GM08714 (cell line): ENCODE data around the gene CCDC85C.

Source experiments
- H3K4me3 ChIP-seq: fragments of 200-500 bp; sonication (Bioruptor generic); 2 replicates; pipeline ENCODE4 v1.5.1; 2014; ENCODE audit warnings: mild to moderate bottlenecking, low read length, inconsistent platforms
- ZNF274 ChIP-seq: IDR thresholded peaks from 2 replicates; pipeline ENCODE4 v1.6.1; 2012; ENCODE audit warnings: mild to moderate bottlenecking, low read depth, low read length

CCDC85C gene

DNA sequence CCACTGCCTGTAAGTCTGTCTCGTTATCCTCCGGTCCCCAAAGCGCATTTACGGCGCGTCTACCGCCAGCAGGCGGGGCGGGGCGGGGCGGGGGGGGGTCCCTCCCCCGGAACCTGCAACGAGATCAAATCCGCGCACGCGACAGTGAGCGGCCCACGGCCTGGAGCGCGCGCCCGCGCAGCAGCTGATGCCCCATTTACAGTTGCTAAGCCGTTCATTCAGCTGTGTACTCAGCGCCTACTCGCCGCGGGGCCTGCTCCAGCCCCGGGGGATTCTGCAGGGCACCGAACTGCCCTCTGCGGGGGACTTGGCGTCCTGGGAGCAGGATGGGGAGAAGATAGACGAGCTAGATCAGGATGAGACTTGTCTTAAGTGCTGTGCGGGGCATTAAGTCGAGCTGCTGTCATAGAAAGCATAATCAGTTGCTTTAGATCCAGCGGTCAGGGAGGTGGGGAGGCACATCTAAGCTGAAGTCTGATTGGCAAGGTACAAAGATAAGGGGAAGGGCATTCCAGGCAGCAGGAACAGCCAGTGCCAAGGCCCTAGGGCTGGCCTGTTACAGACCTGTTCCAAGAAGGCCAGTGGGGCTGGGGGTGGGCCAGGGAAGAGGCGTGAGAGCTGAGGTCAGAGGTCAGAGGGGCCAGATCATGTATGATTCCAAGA is 1.4 kb upstream of the CCDC85C start:
- no peak for TF ChIP-seq ZNF274
- peak overlapping the region; percentile 71 for H3K4me3 ChIP-seq

DNA sequence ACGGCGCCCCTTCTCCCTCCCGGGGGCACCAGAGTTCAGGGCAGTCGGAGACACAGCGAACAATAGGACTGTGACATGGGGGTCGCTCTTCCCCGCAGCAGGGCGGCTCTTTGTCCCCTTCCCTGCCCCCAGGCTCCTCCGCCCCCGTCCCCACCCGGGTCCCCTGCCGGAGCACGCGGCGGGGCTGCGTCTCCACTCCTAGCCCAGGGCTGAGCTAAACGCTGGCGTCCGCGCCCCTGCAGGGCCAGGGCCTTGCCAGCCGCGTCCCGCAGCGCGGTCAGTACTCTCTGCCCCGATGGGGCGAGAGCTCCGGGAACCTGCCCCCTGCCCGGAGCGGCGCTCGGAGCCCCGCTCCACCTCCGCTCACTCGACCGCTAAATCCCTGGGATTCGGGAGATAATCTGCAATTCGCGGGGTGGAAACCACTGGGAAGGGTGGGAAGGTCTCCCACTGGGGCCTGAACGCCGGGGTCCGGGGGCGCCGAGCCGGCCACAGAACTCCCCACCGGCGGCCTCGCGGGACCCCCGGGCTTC is 825 bp upstream of the CCDC85C start:
- peak overlapping the region; percentile 71 for H3K4me3 ChIP-seq
- TF ChIP-seq ZNF274, result no peak

GRCh38 chr14:99604278-99604765 is 315 bp upstream of the CCDC85C start:
- TF ChIP-seq ZNF274, result no peak
- peak overlapping the region; percentile 71 for H3K4me3 ChIP-seq

DNA sequence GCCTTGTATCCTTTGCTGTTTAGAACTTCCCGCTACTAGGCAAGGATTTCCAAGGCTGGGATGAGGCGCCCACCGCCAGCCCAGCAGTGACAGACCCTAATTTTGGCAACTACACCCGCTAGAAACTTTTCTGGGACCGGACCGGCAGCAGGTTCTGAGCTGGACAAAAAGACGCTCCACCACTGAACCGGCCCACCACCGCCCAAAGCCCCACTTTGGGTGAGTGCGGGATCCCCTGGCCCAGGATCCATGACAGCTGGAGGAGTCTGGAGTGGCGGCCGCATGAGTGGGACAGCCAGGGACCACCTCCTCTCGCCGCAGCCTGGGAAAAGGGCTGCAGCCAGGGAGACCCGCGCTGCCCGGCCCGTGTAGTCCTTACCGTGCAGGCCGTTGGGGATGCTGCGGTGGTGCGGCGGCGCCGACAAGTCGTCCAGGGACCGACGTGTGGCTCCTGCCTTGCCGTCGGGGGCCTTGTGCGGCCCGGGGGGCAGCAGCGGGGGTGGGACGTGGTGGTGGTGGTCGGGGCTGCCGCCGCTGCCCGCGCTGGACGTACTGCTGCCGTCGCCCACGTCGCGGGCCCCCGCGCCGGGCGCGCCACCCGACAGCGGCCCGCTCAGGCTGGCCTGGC is 1.1 kb downstream of the CCDC85C start:
- TF ChIP-seq ZNF274, result no peak
- no peak overlapping the region for H3K4me3 ChIP-seq

DNA sequence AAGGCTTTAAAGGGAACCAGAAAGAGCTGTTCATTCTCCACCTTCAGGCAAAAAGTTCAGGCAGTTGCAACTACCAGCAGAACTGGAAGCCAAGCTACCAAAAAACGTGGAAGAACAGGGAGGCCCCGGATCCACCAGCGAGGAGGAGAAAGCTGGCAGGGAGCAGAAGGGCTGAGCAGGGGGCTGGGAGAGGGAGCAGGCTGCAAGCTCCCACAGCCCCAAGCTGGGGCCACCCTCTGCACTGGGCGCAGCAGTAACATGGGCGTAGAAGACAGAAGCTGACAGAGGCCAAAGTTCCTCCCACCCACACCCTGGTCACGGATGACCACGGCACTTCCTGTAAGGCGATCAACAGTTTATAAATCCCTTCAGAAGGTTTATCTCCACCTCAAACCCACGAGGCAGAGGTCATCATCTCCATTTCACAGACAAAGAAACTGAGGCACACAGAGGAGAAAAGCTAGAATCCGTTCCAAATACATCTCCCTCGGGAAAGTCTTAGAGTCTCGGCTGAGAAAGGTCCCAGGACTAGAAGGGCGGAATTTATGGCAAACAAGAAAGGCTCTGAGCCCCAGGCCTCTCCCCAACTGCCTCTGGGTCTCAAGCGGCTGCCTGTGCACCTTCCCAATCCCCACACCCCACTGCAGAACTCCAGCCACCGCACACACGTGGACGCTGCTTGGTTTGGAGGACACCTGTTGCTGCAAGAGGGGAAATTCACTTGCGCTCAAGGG is 1.8 kb downstream of the CCDC85C start:
- TF ChIP-seq ZNF274, result no peak
- H3K4me3 ChIP-seq, result no peak overlapping the region

DNA sequence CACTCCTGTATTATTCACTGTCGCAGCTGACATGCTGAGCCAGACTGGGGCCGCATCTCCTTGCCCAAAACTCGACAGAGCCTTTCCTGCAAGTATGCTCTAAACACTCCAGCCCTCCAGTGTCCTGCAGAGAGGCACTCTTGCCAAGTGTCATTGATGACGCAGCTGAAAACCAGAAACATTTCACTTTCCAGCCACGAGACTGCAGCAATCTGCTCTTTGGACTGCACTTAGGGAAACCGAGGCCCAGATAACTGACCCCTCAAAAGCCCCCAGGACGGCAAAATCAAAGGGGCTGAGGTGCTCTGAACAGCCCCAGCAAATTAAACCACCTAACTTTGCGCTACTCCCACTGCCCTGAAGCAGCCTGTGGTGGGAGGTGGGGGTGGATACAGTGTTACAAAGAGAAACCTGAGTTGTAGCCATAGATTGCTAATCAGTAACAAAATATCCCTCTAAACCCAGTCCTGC is 2.6 kb downstream of the CCDC85C start:
- H3K4me3 ChIP-seq, result no peak overlapping the region
- no peak for TF ChIP-seq ZNF274

DNA sequence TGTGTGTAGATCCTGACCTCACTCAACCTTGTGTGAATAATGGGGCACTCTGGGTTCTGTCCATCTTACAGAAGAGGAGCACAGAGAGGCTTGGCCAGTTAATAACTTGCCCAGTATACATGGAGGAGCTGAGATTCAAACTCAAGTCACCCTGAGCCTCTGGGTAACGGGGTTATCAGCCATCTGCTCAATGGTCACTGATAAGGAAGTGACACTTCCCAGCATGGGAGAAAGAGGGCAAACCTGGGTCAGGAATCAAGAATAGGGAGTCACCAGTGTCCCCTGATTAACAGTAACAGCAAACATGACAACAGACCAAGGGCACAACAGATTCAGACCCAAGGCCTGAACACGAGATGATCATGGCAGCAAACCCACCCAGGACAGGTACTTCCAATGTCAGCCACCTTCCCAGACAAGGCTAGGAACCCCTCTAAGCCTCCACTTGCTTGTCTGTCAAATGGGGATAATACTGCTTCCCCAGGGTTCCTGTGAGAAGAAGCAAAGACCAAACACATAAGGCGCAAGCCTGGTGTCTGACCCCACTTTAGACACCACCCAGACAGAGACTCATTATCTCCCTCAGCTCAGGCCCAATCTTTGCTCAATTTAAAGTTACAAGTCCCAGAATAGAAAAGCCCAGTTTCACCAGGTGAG is 3.6 kb downstream of the CCDC85C start:
- no peak for TF ChIP-seq ZNF274
- no peak overlapping the region for H3K4me3 ChIP-seq

DNA sequence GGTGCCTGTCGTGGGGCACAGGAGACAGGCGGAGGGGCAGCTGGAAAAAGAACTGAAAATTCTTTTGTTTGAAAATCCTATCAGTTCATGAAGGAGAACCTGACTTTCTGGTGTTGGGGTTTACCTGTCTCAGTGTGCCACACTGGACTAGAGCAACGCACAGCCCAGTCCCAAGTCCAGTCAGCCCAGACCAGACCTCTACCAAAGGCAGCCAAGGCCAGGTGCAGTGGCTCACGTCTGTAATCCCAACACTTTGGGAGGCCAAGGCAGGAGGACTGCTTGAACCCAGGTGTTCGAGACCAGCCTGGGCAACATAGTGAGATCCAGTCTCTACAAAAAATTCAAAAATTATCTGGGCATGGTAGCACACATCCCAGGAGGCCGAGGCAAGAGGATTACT is 4.6 kb downstream of the CCDC85C start:
- no peak overlapping the region for H3K4me3 ChIP-seq
- TF ChIP-seq ZNF274, result no peak

DNA sequence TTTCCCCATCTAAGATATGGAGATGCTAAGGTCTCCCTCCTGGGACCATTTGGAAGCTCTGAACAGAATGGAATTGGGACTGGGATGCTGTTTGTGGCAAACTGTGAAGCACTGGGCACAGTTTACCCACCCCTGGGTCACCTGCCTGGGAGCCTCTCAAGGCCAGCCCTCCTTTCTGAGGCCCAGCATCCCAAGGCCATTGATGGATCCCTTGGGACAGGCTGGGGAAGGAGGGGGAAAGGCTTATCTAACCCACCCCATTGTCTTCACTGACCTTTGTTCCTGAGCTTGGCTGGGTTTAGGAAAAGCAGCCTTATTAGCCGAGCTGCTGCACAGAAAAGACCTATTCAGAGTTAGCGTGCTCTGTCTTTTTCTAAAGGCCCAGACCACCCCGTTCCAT is 5.2 kb downstream of the CCDC85C start:
- no peak for TF ChIP-seq ZNF274
- no peak overlapping the region for H3K4me3 ChIP-seq

- no peak overlapping the region for H3K4me3 ChIP-seq
- TF ChIP-seq ZNF274, result no peak
Observed at GRCh38 chr14:99597911-99598600, 6.0 kb downstream of the CCDC85C start.

- no peak overlapping the region for H3K4me3 ChIP-seq
- no peak for TF ChIP-seq ZNF274
Observed at GRCh38 chr14:99596772-99597171, 7.2 kb downstream of the CCDC85C start.

DNA sequence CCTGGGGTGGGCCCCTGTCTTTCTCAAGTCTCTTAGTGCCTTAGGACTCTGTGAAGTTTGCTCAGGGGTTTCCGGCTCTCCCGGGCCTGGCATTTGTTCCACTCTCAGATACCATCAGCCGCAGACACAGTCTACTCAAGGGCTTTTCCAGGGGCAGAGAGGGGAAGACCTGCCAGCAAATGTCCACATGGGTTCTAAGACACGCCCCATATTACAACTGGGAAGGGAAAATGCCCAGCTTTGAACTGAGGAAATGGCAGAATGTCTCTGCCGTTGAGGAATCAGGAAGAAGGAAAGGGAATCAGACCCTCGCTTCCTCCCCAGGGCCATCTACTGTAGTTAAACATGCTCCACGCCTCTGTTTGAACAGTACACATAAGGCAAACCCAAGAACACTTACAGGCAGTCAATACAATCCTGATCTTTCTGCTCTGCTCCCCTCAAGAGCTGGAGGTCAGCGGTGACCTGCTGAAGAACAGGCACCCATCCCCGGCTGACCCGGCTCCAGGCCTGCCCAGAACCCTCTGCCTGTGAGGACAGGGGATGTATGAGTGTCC is 7.9 kb downstream of the CCDC85C start:
- no peak for TF ChIP-seq ZNF274
- no peak overlapping the region for H3K4me3 ChIP-seq

- TF ChIP-seq ZNF274, result no peak
- no peak overlapping the region for H3K4me3 ChIP-seq
Observed at GRCh38 chr14:99595524-99595923, 8.5 kb downstream of the CCDC85C start.
